HG03521 (cell line): ENCODE results near the gene PXDC1.

Source experiments
- ATAC-seq: cut with Tn5 transposase; IDR thresholded peaks from one replicate; pipeline ENCODE4 v1.9.1; 2021; ENCODE audit warnings: mild to moderate bottlenecking, moderate library complexity; ENCODE audit not compliant: unreplicated experiment

Gene PXDC1, protein sequence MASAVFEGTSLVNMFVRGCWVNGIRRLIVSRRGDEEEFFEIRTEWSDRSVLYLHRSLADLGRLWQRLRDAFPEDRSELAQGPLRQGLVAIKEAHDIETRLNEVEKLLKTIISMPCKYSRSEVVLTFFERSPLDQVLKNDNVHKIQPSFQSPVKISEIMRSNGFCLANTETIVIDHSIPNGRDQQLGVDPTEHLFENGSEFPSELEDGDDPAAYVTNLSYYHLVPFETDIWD

GRCh38 chr6:3751077-3751729, at the start of gene PXDC1:
Gene PXDC1, minus strand, starts transcription at chr6:3751713. Its CDS starts 182 bp downstream, at chr6:3751531.
- ATAC-seq, result peak; percentile 18

- ATAC-seq, result no peak
Observed at GRCh38 chr6:3800850-3801591, 49.5 kb upstream of the PXDC1 start.

GRCh38 chr6:3799719-3800118, 48.2 kb upstream of the PXDC1 start:
- ATAC-seq, result no peak

GRCh38 chr6:3798055-3798919, 46.8 kb upstream of the PXDC1 start:
- no peak for ATAC-seq

DNA sequence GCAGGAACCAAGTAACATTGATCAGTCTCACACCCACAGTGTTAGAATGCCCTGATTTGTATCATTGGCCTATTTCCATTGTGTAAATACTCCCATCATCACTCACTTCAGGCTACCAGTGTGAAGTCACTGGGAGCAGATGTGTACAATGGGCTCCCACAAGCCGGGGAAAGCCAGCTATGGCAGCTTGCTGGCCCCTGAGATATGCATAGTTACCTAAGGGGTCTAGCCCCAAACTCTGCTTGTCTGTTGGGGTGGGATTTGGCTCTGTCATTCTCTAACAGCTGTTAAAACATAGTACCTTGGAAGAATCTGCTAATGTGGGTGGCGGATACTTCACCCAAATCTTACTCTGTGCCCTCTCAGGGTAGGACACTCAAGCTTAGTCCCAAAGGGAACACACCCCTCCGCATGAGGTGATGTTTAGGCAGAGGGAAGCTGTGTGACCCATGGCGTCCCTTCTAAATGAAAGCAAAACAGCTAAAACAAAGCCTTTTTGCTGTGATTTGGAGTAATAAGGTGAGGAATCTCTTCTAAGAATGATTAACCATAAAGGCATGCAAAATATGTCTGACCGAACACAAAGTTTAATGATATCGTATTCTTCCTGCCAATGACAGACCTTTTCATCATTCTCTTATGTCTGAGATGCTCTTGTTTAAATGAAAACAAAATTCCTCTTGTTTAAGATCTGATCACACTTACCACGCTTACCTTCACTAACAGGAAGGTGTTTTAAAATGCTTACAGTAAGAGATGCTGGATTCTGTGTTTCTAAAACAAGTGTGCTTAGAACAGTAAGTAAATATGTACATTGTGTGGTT, 45.9 kb upstream of the PXDC1 start:
- ATAC-seq, result no peak

GRCh38 chr6:3796719-3797041, 45.2 kb upstream of the PXDC1 start:
- ATAC-seq, result no peak

DNA sequence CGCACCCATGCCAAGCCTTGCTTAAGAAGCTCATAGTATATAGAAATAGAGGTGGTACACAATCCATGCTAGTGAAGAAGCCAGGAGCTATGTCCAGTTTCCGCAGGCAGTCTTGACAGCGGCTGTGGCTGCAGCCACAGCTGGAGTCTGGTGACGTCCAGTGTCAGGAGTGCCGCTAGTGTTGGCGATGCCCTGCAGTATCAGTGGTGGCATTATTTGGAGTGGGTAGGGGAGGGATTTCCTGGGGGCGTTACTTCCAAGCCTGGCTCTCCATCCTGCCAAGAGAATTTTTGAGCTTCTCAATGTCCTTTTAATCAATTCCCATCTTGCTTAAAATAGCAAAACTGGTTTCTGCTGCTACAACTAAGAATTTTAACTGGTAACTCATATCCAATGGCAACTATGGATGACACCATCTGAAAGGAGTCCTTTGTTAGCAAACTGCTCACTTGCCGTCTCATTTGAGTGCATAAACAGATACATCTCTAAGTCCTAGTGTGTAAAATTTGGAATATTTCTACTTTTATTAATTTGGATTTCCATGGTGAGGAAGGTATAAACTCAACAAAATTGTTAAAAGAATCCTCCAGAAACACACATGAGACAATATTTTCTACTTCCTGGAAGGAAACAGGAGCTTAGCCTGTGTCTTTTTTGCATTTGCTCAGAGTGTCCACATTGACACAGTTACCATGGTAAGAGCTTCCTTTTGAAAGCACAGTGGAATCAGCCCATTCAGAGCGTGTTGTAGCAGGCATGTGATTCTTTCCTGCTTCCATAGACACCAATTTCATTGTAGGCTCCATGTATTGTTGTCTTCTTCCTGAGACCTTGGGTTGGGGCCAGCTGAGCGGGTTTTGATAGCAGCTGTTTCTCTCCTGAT, 44.6 kb upstream of the PXDC1 start:
- ATAC-seq, result no peak

DNA sequence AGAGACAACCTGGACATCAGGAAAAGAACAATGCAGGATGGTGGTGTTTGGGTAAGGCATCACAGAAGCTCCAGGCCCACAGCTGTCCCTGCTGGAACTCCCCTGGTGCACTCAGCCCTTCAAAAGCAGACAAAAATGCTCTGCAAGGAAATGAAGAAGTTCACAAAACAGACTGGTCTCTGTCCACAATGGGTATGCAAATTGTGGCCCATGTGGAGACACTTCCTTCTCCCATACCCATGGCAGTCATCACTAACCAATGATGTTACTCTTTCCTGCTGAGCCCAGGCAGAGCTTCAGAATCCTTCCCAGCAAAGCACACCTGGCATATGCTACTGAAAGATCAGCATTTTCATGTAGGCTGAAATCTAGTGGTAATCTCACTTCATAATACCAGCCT, 42.6 kb upstream of the PXDC1 start:
- ATAC-seq, result peak; percentile 72

- ATAC-seq, result no peak
Observed at GRCh38 chr6:3793545-3793944, 42.0 kb upstream of the PXDC1 start.

GRCh38 chr6:3791526-3792203, 40.2 kb upstream of the PXDC1 start:
- ATAC-seq, result no peak

DNA sequence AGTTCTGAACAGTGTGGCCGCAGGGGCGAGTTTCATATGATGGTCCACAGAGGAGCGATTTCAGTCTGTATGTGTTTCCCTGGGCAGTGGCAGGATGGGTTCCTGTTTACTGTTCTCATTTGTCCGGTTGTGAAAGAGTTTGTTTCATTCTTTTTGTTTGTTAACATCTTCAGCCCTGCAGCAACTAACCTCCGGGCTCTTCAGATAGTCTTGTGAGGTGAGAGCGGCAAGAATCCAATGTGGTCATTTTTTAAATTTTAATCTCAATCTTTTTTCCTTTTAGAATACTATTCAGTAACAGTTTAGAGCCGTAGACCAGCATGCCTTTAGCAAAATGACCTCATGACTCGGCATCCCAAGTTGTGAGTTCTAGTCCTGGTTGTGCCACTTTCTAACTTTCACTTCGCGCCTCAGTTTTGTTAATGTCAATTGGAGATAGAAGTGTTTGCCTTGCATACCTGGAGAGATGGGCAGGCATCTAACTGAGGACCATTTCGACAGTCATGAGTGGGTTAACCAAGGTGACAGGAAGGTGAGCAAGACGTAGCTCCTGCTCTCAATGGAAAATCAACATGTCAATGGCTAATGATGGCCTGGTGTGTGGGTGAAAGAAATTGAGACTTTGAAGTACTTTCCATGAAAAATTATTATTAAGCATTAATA, 38.5 kb upstream of the PXDC1 start:
- ATAC-seq, result no peak

DNA sequence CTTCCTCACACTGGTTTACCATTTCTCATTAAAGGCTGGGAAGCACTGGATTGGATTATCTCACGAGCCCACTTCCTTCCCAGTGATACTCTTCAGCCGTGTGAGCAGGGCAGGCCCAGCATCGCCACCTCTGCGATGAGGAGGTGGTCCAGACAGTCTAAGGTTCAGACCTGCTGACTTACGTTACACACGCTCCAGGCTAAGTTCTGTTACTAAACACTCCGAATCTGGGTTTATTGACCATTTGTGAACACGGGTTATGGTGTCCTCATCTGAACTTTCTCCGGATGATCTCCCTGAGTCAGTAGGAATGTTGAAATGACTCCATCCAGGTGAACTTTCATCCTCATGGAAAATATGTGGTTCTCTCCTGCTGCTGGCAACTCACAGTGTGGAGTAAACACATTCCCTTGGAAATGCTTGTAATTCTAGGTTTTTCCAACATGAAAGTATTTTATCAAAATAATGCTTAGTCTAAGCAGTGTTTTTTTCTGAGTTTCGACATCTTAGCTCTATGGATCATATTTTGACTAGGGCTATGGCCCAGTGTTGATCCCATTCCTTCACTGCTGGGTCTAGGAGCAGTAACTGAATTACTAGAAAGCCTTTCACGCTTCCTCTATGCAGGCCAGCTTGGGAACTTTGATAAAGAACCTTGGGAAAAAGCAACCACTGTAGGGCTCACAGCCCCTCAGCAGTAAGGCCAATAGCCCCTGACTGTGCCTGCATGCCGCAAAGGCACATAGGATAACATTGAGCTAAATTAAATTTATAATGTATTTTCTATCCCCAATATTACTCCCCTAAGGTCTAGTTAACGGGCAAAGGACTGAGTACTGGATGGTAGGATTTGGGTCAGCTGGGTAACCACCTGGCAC, 37.7 kb upstream of the PXDC1 start:
- ATAC-seq, result no peak

- no peak for ATAC-seq
Observed at GRCh38 chr6:3788408-3789017, 37.0 kb upstream of the PXDC1 start.

DNA sequence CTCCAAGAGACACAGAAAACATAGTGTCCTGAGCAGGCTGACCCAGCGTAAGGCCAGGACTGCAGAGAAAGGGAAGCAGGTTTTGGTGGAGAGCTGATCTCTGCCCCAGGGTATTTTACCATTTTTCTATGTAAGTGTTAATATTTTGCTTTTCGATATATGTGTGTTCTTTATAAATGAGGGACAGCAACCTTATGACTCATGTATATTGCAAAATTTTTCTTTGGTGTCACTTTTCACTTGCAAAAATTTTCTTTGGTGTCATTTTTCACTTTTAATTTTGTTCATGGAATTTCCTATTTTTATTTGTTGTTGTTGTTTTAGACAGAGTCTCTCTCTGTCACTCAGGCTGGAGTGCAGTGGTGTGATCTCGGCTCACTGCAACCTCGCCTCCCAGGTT, 34.6 kb upstream of the PXDC1 start:
- no peak for ATAC-seq

DNA sequence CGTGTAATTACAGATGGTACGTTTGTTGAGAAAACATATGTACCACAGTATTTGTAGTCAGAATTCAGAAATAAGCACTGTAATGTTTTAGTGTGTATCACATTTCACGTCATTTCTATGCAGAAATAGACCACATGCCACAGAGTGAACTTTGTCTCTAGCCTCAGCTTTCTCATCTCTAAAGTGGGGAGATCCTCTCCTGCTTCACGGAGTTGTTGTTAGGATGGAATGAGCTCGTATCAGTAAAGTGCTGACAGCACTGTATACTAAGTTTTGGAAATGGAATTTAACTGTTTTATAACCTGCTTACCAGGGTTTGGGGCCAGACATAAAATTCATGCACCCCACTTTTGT, 34.2 kb upstream of the PXDC1 start:
- no peak for ATAC-seq

- no peak for ATAC-seq
Observed at GRCh38 chr6:3784885-3785744, 33.6 kb upstream of the PXDC1 start.
